DLD1 (cell line): ENCODE measurements around the gene CDH13.

Source experiments
- in situ Hi-C: cut with HindIII; loops from 2 replicates; pipeline ENCODE4 v1.10.0; 2017; ENCODE audit warnings: low sequenced_read_pairs

The CDH13 gene

DNA sequence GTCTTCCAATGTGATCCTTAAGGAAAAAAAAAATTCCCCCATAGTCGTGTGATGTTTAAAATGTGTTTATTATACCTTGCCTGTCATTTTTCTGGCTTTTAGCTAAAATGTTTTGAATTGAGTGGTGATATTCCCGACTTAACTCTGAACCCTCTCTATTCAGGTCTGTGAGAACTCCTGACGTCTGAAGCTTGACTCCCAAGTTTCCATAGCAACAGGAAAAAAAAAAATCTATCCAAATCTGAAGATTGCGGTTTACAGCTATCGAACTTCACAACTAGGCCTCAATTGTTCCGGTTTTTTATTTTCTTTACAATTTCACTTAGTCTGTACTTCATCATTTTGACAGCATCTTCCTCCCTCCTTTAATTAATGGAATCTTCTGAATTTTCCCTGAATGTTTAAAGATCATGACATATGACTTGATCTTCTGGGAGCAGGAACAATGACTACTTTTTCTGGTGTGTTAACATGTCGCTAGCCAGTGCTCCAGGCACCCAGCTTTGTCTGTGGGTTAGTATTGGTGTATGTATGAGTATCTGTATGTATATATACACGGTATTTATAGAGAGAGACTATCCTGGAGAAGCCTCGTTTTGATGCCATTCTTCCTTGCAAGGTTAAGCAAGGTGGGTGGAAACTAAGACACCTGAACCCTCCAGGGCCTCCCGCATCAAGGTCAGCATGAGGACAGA lies 1168.2 kb downstream of the CDH13 start:
- in situ Hi-C loops, result no loop called here

DNA sequence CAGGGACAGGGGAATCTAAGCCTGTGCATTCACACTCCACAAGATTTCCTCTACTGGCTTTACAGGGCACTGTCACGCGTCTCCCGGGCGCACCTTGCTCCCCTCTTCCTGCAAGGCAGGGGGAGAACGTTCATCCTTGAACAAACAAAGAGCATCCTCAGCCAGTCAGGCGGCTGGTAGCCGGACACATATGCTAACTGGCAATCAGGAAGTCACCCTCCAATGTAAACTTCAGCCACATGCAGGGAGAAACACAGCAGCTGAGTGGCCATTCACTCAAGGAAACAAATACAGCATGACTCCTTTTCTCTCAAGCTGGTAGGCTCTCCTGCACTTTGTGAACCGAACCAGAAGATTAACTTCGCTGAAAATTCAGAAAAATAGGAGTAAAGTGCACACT lies 1170.2 kb downstream of the CDH13 start:
- in situ Hi-C loops, result no loop called here

DNA sequence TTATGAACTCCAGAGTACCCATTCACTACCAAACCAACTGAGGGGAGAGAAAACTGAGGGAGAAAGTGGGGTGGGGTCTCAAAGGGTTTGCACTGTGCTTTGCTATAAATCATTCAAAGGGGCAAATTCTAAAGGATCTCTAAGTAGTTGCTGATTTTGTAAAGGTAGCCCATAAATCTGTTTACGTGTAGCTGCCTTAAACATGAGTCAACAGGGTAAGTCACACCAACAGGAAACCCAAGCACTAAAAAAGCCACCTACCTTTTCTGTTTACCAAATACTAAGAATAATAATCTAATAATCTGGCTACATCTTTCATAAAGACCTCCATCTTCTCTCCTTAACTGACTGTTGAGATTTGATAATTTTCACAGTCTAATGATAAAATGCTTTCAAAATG lies 1172.6 kb downstream of the CDH13 start:
- in situ Hi-C loops, result no loop called here

DNA sequence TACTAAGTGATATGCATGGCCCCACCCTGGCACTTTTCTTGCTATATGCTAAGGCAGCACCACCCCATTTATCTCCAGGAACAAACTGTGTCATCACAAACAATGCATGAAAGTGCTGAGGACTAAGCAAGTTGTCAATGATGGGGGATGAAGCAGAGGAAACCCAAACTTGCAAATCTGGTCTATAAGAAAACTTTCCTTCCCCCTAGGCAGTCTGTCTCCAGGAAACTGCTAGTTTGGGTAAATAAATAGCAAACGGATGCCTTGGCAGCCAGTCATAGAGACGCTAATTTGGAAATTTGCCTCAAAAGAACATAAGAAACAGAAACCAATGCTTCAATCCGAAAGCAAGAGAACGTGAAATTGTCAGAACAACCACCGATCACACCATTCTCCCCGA lies 1175.4 kb downstream of the CDH13 start:
- in situ Hi-C loops, result no loop called here

DNA sequence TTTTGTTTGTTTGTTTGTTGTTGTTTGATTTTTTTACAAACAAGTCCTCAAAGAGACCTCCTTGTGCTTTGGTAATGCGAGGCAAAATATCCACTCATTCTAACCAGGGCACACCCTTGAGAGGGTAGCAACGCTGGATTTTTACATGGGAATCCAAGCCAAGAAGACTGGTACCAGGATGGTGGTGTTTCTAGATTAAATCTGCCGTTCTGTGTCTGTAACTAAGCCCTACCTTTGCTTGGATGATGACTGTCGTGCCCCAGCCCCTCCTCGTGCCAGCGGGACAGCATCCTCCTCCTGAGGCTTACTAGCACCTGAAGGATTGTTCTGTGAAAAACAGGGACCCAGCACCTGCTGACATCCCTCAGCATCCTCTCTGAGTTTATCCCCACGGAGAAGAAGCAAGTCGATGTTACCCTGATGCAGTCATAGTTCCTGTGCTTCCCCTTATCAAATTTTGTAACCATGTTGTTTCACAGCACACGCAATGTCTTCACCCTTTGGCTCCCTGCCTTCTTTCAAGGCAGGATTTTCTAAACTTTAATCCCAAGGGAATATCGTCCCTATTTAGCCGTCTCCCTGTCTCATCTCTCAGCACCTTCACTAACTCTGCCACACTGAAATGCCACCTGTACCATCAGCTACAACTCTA lies 1175.9 kb downstream of the CDH13 start:
- in situ Hi-C loops, result no loop called here

DNA sequence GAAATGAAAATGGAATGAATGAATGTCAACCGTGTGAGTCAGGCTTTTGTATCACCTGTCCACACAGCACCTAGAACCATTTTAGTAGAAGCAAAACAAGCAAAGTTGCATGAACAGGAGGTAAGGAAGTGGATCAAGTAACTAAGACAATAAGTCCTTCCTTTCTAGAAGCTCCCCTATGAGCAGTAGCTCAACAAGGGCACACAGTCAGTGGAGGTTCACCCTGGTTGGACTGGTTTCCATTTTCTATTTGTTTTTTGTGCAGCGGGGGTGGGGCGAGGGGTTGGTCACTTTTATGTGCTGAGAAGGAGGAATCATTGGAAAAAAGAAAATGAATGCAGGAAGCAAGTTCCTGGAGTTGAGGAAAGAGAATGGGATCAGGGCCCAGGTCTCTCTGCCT lies 1177.0 kb downstream of the CDH13 start:
- in situ Hi-C loops, result no loop called here

DNA sequence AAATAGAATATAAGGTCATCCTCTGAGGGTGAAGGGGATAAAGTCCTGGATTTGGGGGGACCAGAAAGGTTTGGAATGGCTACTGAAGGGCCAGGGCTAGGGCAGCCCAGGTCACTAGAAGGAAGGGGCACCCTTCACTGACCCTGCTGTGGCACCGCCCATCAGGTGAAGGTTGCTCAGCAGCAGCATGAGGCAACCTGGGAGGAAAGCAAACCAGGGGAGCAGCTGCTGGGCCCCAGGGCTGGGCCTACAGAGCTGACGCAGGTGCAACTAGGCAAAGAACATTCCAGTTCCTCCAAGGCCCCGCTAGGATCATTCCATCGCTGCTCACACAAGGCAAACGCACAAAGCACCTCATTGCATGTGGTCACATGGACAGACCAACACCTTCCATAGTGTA lies 1177.6 kb downstream of the CDH13 start:
- in situ Hi-C loops, result no loop called here

DNA sequence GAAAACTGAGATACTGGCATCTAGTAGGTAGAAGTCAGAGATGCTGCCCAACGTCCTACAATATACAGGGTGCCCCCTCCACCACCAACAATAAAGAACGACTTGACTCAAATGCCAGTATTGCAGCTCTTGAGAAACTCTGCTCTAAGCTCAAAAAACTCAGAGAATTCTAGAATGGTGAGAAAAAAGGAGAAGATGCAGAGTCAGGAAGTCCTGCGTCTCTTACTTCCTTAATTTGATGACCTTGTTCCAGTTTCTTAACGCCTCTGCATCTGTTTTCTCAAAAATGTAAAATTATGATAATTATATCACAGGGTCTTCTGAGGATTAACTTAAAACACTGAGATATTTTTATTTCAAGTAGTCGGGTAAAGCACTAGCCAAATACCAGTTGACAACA lies 1179.3 kb downstream of the CDH13 start:
- in situ Hi-C loops, result no loop called here

DNA sequence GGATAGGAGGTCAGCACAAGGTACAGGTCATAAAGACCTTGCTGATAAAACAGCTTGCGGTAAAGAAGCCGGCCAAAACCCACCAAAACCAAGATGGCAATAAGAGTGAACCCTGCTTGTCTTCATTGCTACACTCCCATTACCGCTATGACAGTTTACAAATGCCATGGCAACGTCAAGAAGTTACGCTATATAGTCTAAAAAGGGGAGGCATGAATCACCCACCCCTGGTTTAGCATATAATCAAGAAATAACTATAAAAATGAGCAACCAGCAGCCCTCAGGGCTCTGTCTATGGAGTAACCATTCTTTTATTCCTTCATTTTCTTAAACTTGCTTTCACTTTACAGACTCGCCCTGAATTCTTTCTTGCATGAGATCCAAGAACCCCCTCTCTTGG lies 1180.0 kb downstream of the CDH13 start:
- in situ Hi-C loops, result no loop called here

DNA sequence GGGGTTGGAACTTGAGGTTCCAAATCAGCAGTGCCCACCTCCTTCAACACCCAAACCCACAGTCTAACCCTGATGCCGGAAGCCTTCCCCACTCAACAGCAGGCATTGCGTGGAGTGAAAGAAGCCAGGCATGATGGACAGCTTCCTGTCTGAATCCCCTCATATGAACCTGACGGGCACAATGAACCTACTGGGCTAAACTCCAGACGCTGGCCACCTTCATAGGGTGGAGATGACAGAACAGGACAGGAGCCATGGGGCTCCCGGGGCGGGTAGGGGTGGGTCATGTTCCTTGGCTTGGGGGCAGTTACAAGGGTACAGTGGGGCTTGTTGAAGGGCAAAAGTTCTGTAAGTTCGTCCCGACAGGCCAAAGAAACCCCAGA lies 1180.5 kb downstream of the CDH13 start:
- in situ Hi-C loops, result no loop called here

DNA sequence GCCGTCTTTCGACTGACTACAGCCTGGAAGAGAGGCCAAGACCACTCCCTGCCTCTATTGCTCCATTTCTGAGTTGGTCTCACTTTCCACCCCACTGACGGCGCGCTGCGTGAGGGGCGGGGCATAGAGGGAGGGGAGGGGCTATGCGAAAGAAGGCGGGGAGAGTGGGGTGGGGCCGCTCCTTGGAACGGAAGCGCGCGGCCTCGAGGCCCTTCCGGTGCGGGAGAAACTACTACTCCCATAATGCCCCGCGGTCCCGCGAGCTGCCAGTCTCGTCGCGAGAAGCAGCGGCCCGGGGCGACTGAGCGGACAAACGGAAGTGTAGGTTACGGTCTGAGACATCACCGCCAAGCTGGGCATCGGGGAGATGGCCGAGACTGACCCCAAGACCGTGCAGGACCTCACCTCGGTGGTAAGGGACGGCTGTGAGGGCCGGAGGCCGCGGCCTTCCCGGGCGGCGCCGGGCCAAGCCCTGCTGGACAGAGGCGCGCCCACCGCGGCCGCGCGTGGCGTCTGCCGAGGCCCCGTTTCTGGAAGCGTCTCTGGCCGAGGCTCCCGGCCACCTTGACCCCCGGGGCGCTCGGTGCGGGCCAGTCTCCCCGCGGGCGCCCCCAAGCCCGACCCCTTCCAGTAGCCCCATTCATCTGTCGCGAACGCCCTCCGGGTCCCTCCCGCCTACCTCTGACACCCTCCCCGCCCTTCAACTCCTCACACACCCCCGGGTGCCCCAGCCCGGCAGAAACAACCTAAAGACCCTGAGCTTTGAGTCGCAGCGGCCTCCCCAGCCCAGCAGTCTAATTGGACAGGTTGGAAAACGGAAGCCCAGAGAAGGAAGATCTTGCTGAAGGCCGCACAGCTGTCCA lies 1181.2 kb downstream of the CDH13 start, which contains the start of gene HSBP1:
Gene HSBP1, plus strand, starts transcription at position 269 of the 863 bp plus-strand sequence. Its CDS starts 99 bp downstream, at position 368.
- in situ Hi-C loops, result no loop called here

DNA sequence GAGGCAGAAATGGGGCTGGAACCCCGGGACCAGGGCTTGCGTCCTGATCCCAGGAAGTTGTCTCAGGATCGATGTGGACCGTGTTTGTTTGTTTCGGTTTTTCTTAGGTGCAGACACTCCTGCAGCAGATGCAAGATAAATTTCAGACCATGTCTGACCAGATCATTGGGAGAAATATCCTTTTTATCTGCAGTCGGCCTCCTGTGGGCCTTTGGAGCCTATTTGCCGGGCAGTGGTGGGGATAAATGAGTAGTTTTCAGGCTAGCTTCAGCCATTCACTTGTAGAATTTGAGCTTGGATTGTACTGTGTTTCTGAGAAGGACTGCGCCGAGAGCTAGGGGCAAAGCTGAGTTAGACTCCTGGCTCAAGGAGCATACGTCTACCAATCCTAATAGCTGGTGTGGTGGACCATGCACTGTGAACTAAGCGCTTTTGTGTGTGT lies 1181.8 kb downstream of the CDH13 start:
- in situ Hi-C loops, result no loop called here

DNA sequence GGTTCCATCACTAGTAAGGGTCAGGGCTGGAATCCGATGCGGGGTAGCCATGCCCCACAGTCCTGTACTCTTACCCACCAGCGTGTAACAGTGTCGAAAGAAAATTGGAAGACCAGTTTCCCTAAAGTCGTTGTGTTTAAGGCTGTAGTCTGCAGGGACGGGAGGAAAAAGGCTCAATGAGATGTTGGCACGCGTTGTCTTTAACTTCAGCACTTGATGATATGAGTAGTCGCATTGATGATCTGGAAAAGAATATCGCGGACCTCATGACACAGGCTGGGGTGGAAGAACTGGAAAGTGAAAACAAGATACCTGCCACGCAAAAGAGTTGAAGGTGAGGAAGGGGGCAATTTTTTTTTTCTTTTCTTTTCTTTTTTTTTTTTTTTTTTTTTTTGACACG lies 1182.3 kb downstream of the CDH13 start:
- in situ Hi-C loops, result no loop called here

DNA sequence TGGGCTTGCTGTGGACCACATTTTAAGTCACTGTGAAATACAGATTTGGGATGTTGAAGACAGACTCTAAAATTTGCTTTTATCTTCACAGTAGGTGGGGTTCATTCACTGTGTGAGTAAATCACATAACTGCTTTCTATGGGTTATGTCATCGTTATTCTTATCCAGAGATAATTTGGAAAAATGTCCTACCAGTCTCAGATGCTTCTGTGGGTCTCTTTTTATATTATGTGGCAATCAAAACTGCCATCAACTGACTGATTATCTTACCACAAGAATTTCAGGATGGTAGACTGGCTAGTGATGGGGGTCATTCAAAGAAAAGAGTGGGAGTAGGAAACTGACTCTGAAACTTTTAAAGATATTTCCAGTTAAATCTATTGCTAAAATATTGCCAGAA lies 1184.1 kb downstream of the CDH13 start:
- in situ Hi-C loops, result no loop called here

DNA sequence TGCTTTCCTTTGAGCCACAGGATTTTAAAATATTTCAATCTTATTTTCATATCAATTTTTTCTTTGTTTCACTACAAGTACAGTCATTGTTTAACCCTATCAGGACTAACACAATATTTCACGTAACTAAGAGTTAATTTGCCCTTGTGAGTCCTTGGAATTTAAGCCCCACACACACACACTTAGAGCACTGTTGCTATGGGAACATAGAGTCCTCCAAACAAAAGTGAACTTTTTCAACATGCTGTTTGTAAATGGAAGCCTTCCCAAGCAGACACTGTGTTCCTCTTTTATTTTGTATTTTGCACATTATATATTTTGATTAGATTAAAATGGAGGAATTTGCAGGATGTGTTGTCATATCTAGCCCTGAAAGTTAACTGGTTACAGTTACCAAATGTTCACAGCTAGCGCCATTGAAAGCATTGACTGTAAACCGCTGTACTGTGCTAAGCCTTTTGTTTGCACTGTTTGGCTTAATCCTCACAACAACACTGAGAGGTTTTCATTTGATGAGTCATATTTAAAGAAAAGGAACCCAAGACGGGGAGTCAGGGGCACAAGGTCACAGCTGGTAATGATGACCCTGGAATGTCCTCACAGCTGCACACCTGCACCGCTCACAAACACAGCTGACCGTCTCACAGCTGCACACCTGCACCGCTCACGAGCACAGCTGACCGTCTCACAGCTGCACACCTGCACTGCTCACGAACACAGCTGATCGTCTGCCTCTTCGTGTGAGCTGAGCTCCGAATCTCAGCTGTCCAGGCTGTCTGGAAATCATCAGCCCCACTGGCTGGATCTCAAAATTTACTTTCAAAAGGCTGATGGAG lies 1187.3 kb downstream of the CDH13 start:
- in situ Hi-C loops, result no loop called here

DNA sequence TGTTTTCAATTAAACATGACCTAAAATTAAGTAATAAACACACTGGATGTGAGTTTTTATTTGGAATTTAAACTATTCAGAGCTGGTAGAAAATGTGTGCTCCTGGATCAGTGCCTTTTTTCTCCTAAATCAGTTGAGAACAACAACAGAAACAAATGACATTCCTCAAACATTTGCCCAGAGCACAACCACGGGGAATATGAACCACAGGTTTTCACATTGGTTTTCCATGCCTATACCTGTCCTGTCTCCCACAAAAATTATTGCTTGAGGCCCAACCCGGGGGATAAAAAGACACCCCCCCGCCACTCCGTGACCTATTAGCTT lies 1187.9 kb downstream of the CDH13 start:
- in situ Hi-C loops, result no loop called here

DNA sequence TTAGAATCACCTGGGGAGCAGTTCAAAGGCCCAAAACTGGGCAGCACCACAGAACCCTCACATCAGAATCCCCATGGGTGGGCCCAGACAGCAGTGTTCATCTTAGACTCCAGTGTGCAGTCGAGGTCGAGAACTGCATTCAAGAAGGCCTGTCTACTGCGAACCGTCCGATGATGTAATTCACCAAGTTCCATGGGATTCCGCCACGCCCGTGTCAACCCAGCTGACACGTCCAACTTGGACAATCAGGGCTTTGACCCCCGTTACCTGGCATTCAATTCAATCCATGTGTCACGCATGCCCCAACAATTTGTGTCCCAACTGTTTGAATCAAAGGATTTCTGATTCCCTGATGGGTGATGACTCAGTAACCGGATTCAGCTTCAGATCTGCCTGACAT lies 1190.3 kb downstream of the CDH13 start:
- in situ Hi-C loops, result no loop called here

DNA sequence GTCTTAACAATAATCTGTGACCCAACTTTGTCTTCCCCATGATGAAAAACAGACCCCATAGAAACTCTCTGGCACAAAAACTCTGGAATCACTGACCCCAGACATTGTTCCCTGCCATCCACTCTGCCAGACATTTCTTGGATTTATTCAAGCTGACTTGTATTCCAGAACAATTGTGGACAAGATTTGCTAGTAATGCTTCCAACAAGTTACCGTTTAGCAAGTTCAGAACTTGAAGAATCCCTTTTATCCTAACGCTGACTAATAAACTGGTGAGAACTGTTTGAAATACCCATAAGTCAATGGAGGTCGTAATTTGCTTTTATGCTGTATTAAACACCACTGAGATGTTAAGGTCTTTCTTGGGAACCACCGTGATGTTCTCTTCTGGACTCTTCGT lies 1191.5 kb downstream of the CDH13 start:
- in situ Hi-C loops, result no loop called here

DNA sequence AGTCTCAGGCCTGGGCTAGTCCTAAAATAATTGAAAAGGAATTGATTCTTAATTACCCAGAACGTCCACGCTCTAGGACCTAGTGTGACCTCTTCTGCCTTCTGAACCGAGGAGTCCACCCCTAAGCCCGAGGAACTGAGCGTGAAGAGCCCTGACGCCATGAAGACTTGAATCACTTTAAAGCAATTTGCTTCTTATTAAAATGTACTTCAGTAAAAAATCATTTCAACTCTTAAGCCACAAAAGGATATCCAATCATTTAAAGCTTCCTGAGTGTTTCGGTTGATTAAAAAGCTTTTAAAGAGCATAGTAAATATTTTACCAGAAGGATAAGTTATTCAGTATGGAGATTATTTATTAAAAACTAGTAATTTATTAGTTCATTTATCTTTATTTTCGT lies 1192.6 kb downstream of the CDH13 start:
- in situ Hi-C loops, result no loop called here

DNA sequence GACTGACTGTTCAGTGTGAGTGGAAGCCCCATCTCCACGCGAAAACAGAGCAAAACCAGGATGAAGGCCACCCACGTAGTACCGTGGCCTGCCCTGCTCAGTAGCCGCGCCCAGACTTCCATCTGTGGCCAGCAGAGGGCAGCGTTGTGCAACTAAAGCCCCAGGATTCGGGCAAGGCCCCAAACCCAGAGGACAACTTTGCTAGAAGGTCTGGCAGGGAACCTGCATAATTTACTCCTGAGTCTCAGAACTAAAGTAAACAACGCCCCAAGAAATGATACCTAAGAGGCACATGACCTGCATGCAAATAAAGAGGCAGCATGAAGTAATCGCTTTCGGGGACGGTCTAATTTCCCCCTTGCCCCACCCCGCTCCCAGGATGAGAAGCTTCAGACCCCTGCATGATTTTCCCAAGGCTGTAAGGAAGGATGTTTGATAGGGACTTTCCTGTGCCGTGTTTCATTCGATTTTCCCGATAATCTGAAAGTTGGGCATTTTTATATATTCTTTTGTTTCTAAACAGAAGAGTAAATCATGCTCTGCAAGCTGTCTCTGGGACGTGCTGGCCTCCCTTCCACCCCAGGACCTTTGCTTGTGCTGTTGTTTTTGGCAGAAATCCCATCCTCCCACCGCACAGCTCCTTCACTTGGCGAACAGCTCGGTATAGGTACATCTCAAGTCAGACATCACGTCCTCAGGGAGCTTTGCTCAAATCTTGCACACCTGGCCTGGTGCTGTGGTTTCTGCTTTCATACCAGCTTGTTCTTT lies 1199.6 kb downstream of the CDH13 start:
- in situ Hi-C loops, result no loop called here
